Prostate gland (tissue), 2 donors: ENCODE data around the gene GPATCH2. TPM values are rescaled to one million over a fixed set of nuclear protein-coding genes. Genes with fewer than 3 reads are reported as not detected.

ENCODE experiments used
- DNase-seq: peaks from one replicate; pipeline ENCODE4 v3.0.0-alpha.2; 2019; ENCODE audit warnings: low spot score
- H3K27ac ChIP-seq, 2 donors: fragments of 200-600 bp; sonication (generic); 2 replicates each; pipeline ENCODE4 v1.5.1; 2017 to 2019
- H3K27me3 ChIP-seq: fragments of 200-600 bp; sonication (generic); replicated peaks from 2 replicates; pipeline ENCODE4 v1.5.1; 2019; ENCODE audit not compliant: insufficient read depth
- H3K36me3 ChIP-seq, 2 donors: fragments of 200-600 bp; sonication (generic); 1 replicate in 1 of 2; 2 replicates in 1 of 2; pipeline versions ENCODE4 v1.5.1 to v1.8.1; 2017 to 2019
- H3K4me1 ChIP-seq: fragments of 200-600 bp; sonication (generic); replicated peaks from 2 replicates; pipeline ENCODE4 v1.5.1; 2019
- H3K4me3 ChIP-seq, 2 donors: fragments of 200-600 bp; sonication (generic); 2 replicates each; pipeline ENCODE4 v1.5.1; 2017 to 2019
- H3K9me3 ChIP-seq: fragments of 200-600 bp; sonication (generic); 2 replicates; pipeline ENCODE4 v1.5.1; 2017
- CTCF ChIP-seq, 4 experiments: fragments of 200-600 bp in 2 of 4; fragments of 450-650 bp in 2 of 4; sonication (generic) in 2 of 4; IDR thresholded peaks; 1 replicate in 3 of 4; 2 replicates in 1 of 4; pipeline ENCODE4 v1.5.1; 2016 to 2019; ENCODE audit warnings: antibody characterized with exemption in 4 of 4, mild to moderate bottlenecking in 2 of 4, moderate library complexity in 2 of 4
- POLR2A ChIP-seq: fragments of 450-650 bp; IDR thresholded peaks from one replicate; pipeline ENCODE4 v1.6.1; 2016; ENCODE audit warnings: antibody characterized with exemption, mild to moderate bottlenecking
- POLR2AphosphoS5 ChIP-seq: sonication (generic); formaldehyde crosslinking; IDR thresholded peaks from one replicate; pipeline ENCODE4 v1.6.1; 2017; ENCODE audit warnings: antibody characterized with exemption
- WGBS: methylation state at CpG from one replicate; pipeline ENCODE4 v1.1.5; 2018; 5-methylcytosine and 5-hydroxymethylcytosine counted together
- intact Hi-C: fragments of 100-400 bp; cut with DNase I; formaldehyde crosslinking; loops from one replicate; pipeline ENCODE4 v1.14.2; 2022
- total RNA-seq, 2 donors: library from RNA; depleted of rRNA; stranded (reverse); fragments of >200 nt; gene quantifications; one replicate each; pipeline ENCODE4 v1.1.0, GENCODE V29; 2016

Gene GPATCH2
- total RNA-seq, 2 donors from 2014 or later, result 15.1 to 16.8 TPM

- Histone ChIP-seq H3K9me3 (no peaks in the 10 kb centered on the region), H3K27ac (no peak overlapping the region), H3K4me3 (no peak overlapping the region), H3K4me1 (no peaks in the 10 kb centered on the region), H3K27me3 (no peaks in the 10 kb centered on the region), H3K36me3 (no peaks in the 10 kb centered on the region)
- WGBS, result 54% methylated on average over 9 of the region's 9 CpGs
- intact Hi-C loops, result no loop called here
- DNase-seq, result no peak
- no peak for TF ChIP-seq POLR2AphosphoS5
- TF ChIP-seq POLR2A, result no peak
- TF ChIP-seq CTCF (IDR thresholded peaks at IDR 0.05), result no peak
Observed at GRCh38 chr1:217407534-217408001, 223.3 kb downstream of the GPATCH2 start.

- intact Hi-C loops, result no loop called here
- H3K9me3 ChIP-seq, result no peaks in the 10 kb centered on the region
- H3K4me1 ChIP-seq, result no peaks in the 10 kb centered on the region
- no peak overlapping the region for H3K4me3 ChIP-seq
- no peak for DNase-seq
- no peak overlapping the region for H3K27ac ChIP-seq
- 67% methylated on average over 8 of the region's 8 CpGs for WGBS
- TF ChIP-seq CTCF (IDR thresholded peaks at IDR 0.05) (no peak), POLR2AphosphoS5 (no peak), POLR2A (no peak)
- H3K27me3 ChIP-seq, result no peaks in the 10 kb centered on the region
- no peaks in the 10 kb centered on the region for H3K36me3 ChIP-seq
Observed at GRCh38 chr1:217403026-217403720, 227.7 kb downstream of the GPATCH2 start.

GRCh38 chr1:217402301-217402700 lies 228.6 kb downstream of the GPATCH2 start:
- Histone ChIP-seq H3K27ac (no peak overlapping the region), H3K27me3 (no peaks in the 10 kb centered on the region), H3K36me3 (no peaks in the 10 kb centered on the region), H3K9me3 (no peaks in the 10 kb centered on the region), H3K4me1 (no peaks in the 10 kb centered on the region), H3K4me3 (no peak overlapping the region)
- intact Hi-C loops, result no loop called here
- TF ChIP-seq POLR2A (no peak), POLR2AphosphoS5 (no peak), CTCF (IDR thresholded peaks at IDR 0.05) (no peak)
- no peak for DNase-seq
- WGBS, result 89% methylated on average over 2 of the region's 2 CpGs

- DNase-seq, result no peak
- no peak overlapping the region for H3K27ac ChIP-seq
- 77% methylated on average over 1 of the region's 1 CpG for WGBS
Observed at GRCh38 chr1:217393896-217394295, 237.0 kb downstream of the GPATCH2 start.

More at GRCh38 chr1:217393896-217394295, 237.0 kb downstream of the GPATCH2 start:
- H3K36me3 ChIP-seq, result no peaks in the 10 kb centered on the region
- H3K27me3 ChIP-seq, result peaks cover 4% of the 10 kb centered on the region
- no peaks in the 10 kb centered on the region for H3K4me1 ChIP-seq
- TF ChIP-seq CTCF (IDR thresholded peaks at IDR 0.05), result peak in 1 of 4 experiments; percentile 13
- TF ChIP-seq POLR2A, result no peak
- intact Hi-C loops, result no loop called here
- H3K4me3 ChIP-seq, result no peak overlapping the region
- no peaks in the 10 kb centered on the region for H3K9me3 ChIP-seq
